ENCODE data around the gene EIF4E2.

EIF4E2 gene

GRCh38 chr2:232550354-232551249 is at the start of gene EIF4E2, which contains the start of gene TIGD1:
TSS of gene EIF4E2 (plus strand) at chr2:232550689. CDS start at chr2:232550725, 36 bp downstream.
TSS of gene TIGD1 (minus strand) at chr2:232550557. CDS start at chr2:232549882, 675 bp downstream.
- H3K4me2 ChIP-seq (ENCODE audit: low read depth, low read length): peak within 1 kb of the TSS; percentile 79
- H3K27ac ChIP-seq (ENCODE audit: low read length): peak within 1 kb of the TSS; percentile 89

GRCh38 chr2:232501331-232501771 is 49.1 kb upstream of the EIF4E2 start:
- H3F3A ChIP-seq (ENCODE audit: insufficient read depth, low read length): no peaks in the 10 kb centered on the region
- no peak for DNase-seq
- no peaks in the 10 kb centered on the region for H3K4me1 ChIP-seq (ENCODE audit: low read length)
- no peak overlapping the region for H3K4me2 ChIP-seq (ENCODE audit: low read depth, low read length)
- H3K36me3 ChIP-seq (replicated peaks; ENCODE audit: insufficient read depth, low read length): no peaks in the 10 kb centered on the region
- H3K27me3 ChIP-seq (replicated peaks; ENCODE audit: insufficient read depth, low read length): peaks cover 38% of the 10 kb centered on the region
- TF ChIP-seq CTCF (IDR thresholded peaks at IDR 0.05; ENCODE audit: low read length) (no peak), EZH2phosphoT487 (IDR thresholded peaks at IDR 0.05; ENCODE audit: low read length) (no peak), EZH2 (optimal IDR thresholded peaks at IDR 0.05; ENCODE audit: low read depth, low read length) (no peak)
- no peaks in the 10 kb centered on the region for H3K79me2 ChIP-seq (ENCODE audit: low read length)
- H3K9me2 ChIP-seq (replicated peaks; ENCODE audit: insufficient read depth, low read length): no peaks in the 10 kb centered on the region
- H3K9ac ChIP-seq (ENCODE audit: low read length): no peak overlapping the region
- no peak overlapping the region for H3K4me3 ChIP-seq (ENCODE audit: low read length)
- H3K9me3 ChIP-seq (replicated peaks; ENCODE audit: insufficient read depth, low read length): no peaks in the 10 kb centered on the region
- H3K27ac ChIP-seq (ENCODE audit: low read length): no peak overlapping the region
- no peak overlapping the region for H2AFZ ChIP-seq (ENCODE audit: low read length)
- H4K20me1 ChIP-seq (ENCODE audit: insufficient read depth, low read length): no peaks in the 10 kb centered on the region

More at GRCh38 chr2:232550354-232551249, at the start of gene EIF4E2, which contains the start of gene TIGD1:
- peak within 1 kb of the TSS; percentile 75 for H3K4me3 ChIP-seq (ENCODE audit: low read length)
- H3K27me3 ChIP-seq (replicated peaks; ENCODE audit: insufficient read depth, low read length): no peaks in the 10 kb centered on the region
- peak within 1 kb of the TSS; percentile 85 for H2AFZ ChIP-seq (ENCODE audit: low read length)
- peak within 1 kb of the TSS; percentile 97 for H3K9ac ChIP-seq (ENCODE audit: low read length)
- no peaks in the 10 kb centered on the region for H3K36me3 ChIP-seq (replicated peaks; ENCODE audit: insufficient read depth, low read length)
- no peaks in the 10 kb centered on the region for H4K20me1 ChIP-seq (ENCODE audit: insufficient read depth, low read length)
- H3F3A ChIP-seq (ENCODE audit: insufficient read depth, low read length): no peaks in the 10 kb centered on the region; the same call in none of the 2 replicates
- H3K79me2 ChIP-seq (ENCODE audit: low read length): peaks cover 59% of the 10 kb centered on the region
- H3K4me1 ChIP-seq (ENCODE audit: low read length): peaks cover 6% of the 10 kb centered on the region; the same call in 1 of the 2 replicates
- DNase-seq: peak; percentile 92
- TF ChIP-seq EZH2phosphoT487 (IDR thresholded peaks at IDR 0.05; ENCODE audit: low read length) (no peak), CTCF (IDR thresholded peaks at IDR 0.05; ENCODE audit: low read length) (peak; percentile 23)
- H3K9me3 ChIP-seq (replicated peaks; ENCODE audit: insufficient read depth, low read length): no peaks in the 10 kb centered on the region
- H3K9me2 ChIP-seq (replicated peaks; ENCODE audit: insufficient read depth, low read length): no peaks in the 10 kb centered on the region

- no peak overlapping the region for H3K9ac ChIP-seq (ENCODE audit: low read length)
- no peaks in the 10 kb centered on the region for H3K4me1 ChIP-seq (ENCODE audit: low read length)
- H3K4me3 ChIP-seq (ENCODE audit: low read length): no peak overlapping the region
- TF ChIP-seq EZH2 (optimal IDR thresholded peaks at IDR 0.05; ENCODE audit: low read depth, low read length) (no peak), EZH2phosphoT487 (IDR thresholded peaks at IDR 0.05; ENCODE audit: low read length) (no peak), CTCF (IDR thresholded peaks at IDR 0.05; ENCODE audit: low read length) (no peak)
- no peaks in the 10 kb centered on the region for H3K9me3 ChIP-seq (replicated peaks; ENCODE audit: insufficient read depth, low read length)
- no peak overlapping the region for H3K27ac ChIP-seq (ENCODE audit: low read length)
- H3K4me2 ChIP-seq (ENCODE audit: low read depth, low read length): no peak overlapping the region
- H4K20me1 ChIP-seq (ENCODE audit: insufficient read depth, low read length): no peaks in the 10 kb centered on the region
- H3F3A ChIP-seq (ENCODE audit: insufficient read depth, low read length): no peaks in the 10 kb centered on the region
- H3K27me3 ChIP-seq (replicated peaks; ENCODE audit: insufficient read depth, low read length): peaks cover 38% of the 10 kb centered on the region
- no peak overlapping the region for H2AFZ ChIP-seq (ENCODE audit: low read length)
- DNase-seq: no peak
- H3K36me3 ChIP-seq (replicated peaks; ENCODE audit: insufficient read depth, low read length): no peaks in the 10 kb centered on the region
- no peaks in the 10 kb centered on the region for H3K79me2 ChIP-seq (ENCODE audit: low read length)
- H3K9me2 ChIP-seq (replicated peaks; ENCODE audit: insufficient read depth, low read length): no peaks in the 10 kb centered on the region
These were observed 48.6 kb upstream of the EIF4E2 start for GRCh38 chr2:232501794-232502390.
